ENCODE results near the gene USP35.
"Not testable (repeated sequence)": the region's sequence is repeated elsewhere in the genome, so short reads cannot be mapped to it uniquely, and the experiment has no call there.

USP35 gene

GRCh38 chr11:78168539-78169477 lies 19.9 kb upstream of the USP35 start:
- no peak for ATAC-seq

DNA sequence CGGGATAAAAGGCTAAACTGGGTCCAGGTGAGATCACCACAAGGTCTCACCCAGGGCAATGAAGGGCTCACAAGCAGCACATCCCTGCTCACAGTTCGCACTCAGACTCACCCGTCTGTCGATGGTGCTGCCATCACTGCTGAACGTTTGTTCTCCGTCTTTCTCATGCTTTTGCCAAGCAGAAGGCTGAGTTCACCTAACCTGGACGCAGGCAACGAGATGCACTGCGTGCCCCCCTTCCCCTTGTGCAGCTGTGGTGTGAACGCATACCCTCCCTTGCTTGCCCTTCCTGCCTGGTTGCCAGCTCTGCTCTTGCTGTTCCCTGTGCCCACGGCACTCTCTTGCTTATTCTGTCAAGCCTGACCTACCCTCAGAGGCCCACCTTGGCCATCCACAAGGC lies 18.3 kb upstream of the USP35 start:
- no peak for ATAC-seq

DNA sequence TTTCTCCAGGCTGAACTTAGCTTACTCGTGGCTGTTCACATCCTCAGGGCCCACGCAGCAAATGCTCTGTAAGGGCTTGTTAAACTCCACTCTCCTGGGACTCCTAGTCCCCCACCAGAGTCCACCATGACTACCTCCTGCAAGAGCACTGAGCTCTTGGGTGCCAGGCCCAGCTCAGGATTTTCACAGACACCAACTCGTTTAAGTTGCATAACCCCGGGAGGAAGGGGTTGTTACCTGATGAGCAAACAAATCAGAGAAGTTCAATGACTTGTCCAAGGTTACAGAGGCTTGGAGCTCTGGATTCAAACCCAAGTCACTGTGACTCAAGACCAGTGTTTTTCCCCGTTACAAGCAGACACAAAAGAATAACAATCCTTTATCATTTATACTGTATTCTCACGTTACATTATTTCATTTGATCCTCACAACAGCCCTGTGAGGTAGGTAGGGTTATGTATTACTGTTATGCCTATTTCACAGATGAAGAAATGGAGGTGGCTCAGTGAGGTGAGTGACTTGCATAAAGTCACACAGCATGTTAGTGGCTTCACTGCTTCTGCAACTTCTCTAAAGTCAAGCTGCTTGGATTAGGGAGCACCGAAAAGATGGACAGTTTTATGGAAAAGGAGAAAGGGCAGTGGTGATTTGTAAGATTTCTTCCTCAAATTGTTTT lies 17.7 kb upstream of the USP35 start:
- ATAC-seq, result no peak

DNA sequence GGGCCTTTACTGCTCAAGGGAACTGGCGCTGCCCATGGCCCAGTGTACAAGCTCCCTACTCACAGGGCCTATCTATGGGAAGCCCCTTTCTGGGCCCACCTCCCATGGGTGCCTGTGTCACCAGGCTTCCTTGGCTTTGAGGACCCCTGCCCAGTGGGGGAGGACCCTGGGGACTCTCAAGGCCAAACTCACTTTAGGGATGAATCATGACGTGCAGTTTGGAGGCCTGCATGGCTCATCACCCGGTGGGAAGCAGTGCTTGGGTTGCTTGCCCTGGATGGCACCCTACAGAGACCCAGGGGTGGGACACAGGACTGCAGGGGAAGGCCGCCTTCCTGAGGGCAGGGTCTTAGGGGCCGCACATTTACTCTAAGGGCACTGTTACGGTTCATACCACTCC lies 16.8 kb upstream of the USP35 start:
- ATAC-seq, result no peak

GRCh38 chr11:78175862-78176261 lies 12.9 kb upstream of the USP35 start:
- not testable (repeated sequence) for ATAC-seq

GRCh38 chr11:78176605-78177141 lies 12.0 kb upstream of the USP35 start:
- no peak for ATAC-seq

DNA sequence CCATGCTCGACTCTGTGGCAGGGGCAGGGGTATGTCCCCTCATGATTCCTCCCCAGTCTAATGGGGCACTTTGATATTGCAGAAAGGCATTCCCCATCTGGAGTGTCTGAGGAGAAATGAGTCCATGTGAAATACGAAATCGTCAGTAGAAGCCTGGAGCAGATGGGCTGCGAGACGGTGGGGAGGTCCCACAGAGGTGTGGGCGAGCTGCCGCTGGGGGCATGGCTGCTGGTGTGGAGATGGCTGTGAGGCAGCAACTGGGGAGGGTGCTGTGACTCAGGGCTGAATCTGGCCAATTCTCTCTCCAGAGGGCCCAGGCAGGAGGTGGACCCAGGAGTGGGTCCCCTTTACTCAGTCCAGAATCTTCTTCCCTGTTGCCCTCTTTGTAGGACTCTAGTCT lies 11.5 kb upstream of the USP35 start:
- ATAC-seq, result no peak

DNA sequence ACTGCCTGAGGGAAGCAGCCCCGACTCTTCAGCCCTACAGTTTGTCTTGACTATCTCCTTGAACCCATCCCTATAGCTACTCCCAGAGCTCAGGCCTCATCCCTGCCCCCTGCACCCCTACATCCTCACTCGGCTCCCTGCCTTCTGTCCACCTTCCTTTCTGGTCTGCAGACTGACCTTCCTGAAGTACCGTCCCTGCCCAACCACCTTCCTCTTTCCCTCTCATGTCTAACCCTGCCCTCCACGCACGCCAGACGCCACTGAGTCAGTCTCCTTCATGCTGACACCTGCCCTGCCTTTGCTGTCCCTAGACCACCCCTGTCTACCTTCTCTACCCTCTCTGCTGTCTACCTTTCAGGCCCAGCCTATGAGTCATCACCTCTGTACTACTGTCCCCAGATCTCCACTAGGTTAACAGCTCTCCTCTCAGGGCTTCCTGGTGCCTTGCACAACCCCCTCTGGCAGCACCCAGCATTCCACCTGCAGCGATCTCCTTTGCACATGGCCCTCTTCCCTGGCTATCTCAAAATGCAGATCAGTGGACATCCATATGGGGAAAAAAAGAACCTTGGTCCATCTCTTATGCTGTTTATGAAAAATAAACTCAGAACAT lies 9.2 kb upstream of the USP35 start:
- ATAC-seq, result no peak

DNA sequence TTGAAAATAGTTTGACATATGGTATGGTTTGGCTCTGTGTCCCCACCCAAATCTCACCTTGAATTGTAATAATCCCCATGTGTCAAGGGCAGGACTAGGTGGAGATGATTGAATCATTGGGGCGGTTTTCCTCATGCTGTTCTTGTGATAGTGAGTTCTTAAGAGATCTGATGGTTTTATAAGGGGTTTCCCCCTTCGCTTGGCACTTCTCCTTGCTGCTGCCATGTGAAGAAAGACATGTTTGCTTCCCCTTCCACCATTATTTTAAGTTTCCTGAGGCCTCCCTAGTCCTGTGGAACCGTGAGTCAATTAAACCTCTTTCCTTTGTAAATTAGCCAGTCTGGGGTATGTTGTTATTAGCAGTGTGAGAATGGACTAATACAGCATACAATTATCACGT lies 8.0 kb upstream of the USP35 start:
- ATAC-seq, result no peak

DNA sequence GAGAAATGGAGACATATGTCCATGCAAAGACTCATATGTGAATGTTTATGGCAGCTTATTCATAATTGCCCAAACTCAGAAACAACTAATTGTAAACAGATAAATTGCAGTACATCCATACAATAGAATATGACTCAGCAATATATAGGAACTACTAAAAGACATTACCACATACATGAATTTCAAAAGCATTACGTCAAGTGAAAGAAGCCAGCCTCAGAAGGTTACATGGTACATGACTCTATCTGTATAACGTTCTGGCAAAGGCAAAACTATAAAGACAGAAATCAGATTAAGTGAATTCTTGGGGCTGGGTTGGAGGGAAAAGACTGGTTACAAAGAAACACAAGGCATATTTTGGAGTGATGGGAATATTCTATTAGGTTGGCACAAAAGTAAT lies 7.5 kb upstream of the USP35 start:
- ATAC-seq, result no peak

- peak; percentile 64 to 69 for ATAC-seq
Observed at GRCh38 chr11:78187366-78188285, 1.1 kb upstream of the USP35 start.

DNA sequence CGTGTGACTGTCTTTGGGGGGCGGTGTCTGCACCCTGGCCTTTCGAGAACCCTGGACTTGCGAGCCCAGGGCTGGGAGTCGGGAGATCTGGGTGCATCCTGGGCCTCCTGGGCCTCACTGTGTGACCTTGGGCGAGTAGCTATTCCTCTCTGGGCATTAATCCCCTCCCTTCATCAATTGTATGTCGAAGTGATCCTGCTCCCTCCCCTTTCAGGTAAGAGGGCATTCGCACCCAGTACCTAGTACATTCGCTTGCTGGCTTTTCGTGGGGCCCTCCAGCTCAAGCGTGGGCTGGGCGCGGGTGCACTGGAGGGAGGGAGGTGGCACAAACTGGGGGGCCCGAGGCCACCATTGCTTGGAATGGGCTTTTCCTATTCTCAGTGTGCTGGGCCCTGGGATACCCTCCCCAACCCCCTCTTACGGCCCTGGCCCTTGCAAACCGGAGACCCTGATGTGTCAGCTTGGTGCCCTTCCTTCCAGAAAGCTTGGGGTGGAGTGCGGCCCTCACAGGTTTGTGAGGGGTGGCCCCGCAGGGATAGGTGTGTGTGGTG lies 530 bp downstream of the USP35 start:
- ATAC-seq, result no peak

DNA sequence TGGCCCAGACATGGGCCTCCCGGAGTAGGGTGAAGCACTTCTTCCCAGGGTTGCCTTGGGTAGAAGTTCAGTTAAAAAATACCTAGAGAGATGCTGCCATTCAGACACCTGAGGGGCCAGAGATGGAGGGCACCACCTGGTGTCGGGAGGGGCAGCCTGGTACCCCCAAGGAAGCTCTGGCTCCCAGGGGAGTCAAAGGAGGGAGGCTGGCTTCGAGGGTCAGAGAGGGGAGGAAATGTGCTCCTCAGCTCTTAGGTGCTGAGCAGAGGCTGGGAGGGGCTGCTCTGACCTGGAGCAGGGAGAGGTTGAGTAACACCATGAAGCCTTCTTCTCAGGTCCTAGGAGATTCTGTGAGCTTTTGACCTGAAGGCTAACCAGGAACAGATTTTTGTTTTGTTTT lies 1.1 kb downstream of the USP35 start:
- no peak for ATAC-seq

GRCh38 chr11:78190374-78190773 lies 1.7 kb downstream of the USP35 start:
- no peak for ATAC-seq

DNA sequence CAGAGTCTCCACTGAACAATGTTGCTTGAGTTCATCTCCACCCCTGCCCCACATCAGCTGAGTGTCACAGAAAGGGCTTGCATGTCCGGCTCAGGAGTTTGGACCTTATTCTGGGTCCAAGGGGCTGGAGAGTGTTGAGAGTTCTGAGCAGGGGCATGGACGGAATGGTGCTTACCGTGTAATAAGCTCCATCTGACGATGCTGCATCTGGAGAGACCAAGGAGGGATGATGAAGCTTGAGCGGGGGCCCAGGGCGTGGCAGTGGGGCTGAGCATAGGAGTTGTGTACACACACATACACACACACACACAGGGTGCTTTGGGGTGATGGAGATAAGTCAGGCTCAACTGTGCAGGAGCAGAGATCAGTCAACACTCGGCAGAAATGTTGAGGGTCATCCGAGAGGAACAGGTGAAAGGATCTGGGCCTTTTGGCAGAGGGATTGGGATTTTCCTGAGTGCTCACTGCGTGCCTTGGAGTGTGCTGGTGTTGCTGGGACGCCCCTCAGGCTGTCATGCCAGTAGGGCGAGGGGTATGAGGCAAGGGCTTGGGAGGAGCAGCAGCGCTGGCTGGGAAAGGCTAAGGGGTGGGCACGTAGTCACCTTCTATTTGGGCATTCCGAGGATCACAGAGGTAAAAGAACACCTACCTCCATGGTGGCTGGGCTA lies 2.3 kb downstream of the USP35 start:
- ATAC-seq, result no peak

GRCh38 chr11:78192223-78192719 lies 3.6 kb downstream of the USP35 start:
- no peak for ATAC-seq

GRCh38 chr11:78192911-78193351 lies 4.2 kb downstream of the USP35 start:
- no peak for ATAC-seq

DNA sequence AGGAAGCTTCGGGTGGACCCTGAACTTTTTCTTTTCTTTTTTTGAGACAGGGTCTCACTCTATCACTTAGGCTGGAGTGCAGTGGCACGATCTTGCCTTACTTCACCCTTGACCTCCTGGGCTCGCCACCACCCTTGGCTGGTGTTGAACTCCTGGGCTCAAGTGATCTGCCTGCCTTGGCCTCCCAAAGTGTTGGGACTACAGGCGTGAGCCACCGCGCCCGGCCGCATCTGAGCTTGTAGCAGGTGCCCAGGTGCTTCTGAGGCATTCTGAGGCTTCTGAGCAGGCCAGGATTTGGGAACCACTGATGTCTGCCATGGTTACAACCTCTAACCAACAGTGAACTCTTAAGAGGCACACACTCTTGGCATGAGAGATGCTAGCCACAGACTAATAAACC lies 5.1 kb downstream of the USP35 start:
- no peak for ATAC-seq

DNA sequence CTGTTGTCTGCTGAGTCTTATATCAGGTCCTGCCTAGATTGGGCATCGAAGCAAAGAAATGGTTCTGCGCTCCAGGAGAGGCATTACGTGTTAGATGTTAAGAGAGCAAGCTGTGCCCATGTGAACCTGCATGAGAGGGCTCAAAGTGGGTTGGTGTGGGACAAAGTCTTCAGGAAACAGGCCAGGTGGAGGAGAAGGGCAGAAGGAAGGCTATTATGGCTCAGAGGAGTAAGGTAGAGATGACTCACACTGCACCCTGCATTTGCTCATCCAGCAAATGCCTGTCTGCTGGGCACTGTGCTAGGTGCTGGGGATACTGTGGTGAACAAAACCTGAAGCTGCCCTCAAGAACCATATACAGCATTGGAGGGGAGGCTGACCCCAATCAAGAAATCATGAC lies 5.8 kb downstream of the USP35 start:
- ATAC-seq, result peak in 1 of 2 donors; percentile 12

DNA sequence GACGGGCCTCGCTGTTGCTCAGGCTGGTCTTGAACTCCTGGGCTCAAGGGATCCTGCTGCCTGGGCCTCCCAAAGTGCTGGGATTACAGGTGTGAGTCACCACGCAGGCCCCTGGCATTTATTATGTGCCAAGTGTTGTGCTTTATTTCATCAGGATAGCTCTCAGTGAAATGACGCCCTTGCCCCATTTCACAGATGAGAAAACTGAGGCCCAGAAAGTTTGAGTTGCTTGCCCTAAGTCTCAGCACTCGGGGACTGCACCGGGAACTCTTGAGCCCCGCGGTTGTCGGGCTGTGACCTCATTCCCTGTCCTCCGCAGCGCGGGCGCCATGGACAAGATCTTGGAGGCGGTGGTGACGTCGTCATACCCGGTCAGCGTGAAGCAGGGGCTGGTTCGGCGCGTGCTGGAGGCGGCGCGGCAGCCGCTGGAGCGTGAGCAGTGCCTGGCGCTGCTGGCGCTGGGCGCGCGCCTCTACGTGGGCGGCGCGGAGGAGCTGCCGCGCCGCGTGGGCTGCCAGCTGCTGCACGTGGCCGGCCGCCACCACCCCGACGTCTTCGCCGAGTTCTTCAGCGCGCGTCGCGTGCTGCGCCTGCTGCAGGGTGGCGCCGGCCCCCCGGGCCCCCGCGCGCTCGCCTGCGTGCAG lies 7.3 kb downstream of the USP35 start:
- no peak for ATAC-seq

- ATAC-seq, result no peak
Observed at GRCh38 chr11:78196661-78197091, 8.0 kb downstream of the USP35 start.
